Trophoblast cell (in vitro differentiated cells and primary cell): ENCODE data around the gene SPDYE6.

Experiments used
- DNase-seq, 2 donors: peaks; one replicate each; pipeline ENCODE4 v3.0.0-alpha.2; 2016
- H2AFZ ChIP-seq: 2 replicates; pipeline ENCODE4 v1.6.1; 2013; ENCODE audit warnings: low read length, moderate library complexity, mild to moderate bottlenecking; ENCODE audit not compliant: insufficient read depth, poor library complexity
- H2AK5ac ChIP-seq: 2 replicates; pipeline ENCODE4 v1.6.1; 2013; ENCODE audit warnings: mild to moderate bottlenecking, low read length
- H2BK120ac ChIP-seq: 2 replicates; pipeline ENCODE4 v1.6.1; 2013; ENCODE audit warnings: low read length, mild to moderate bottlenecking, moderate library complexity; ENCODE audit not compliant: insufficient read depth, poor library complexity
- H2BK12ac ChIP-seq: 2 replicates; pipeline ENCODE4 v1.6.1; 2013; ENCODE audit warnings: mild to moderate bottlenecking, low read length, moderate library complexity
- H2BK5ac ChIP-seq: 2 replicates; pipeline ENCODE4 v1.6.1; 2013; ENCODE audit warnings: low read length, low read depth, moderate library complexity, mild to moderate bottlenecking; ENCODE audit not compliant: poor library complexity
- H3K14ac ChIP-seq: 2 replicates; pipeline ENCODE4 v1.6.1; 2013; ENCODE audit warnings: mild to moderate bottlenecking, low read length
- H3K18ac ChIP-seq: 2 replicates; pipeline ENCODE4 v1.6.1; 2013; ENCODE audit warnings: mild to moderate bottlenecking, low read length
- H3K23ac ChIP-seq: 2 replicates; pipeline ENCODE4 v1.6.1; 2013; ENCODE audit warnings: low read length
- H3K27ac ChIP-seq: 2 replicates; pipeline ENCODE4 v1.5.1; 2013; ENCODE audit warnings: low read depth, mild to moderate bottlenecking, inconsistent platforms, low read length, moderate library complexity
- H3K27me3 ChIP-seq: 2 replicates; pipeline ENCODE4 v1.6.1; 2013; ENCODE audit warnings: inconsistent platforms, mild to moderate bottlenecking, low read length, moderate library complexity; ENCODE audit not compliant: insufficient read depth
- H3K36me3 ChIP-seq, 2 experiments: 1 replicate in 1 of 2; 2 replicates in 1 of 2; pipeline ENCODE4 v1.6.1; 2013; ENCODE audit warnings: low read length in 2 of 2, mild to moderate bottlenecking in 2 of 2, moderate library complexity in 1 of 2; ENCODE audit not compliant: insufficient read depth in 2 of 2, control insufficient read depth in 1 of 2
- H3K4ac ChIP-seq: 2 replicates; pipeline ENCODE4 v1.6.1; 2013; ENCODE audit warnings: low read depth, mild to moderate bottlenecking, low read length, moderate library complexity
- H3K4me1 ChIP-seq, 2 experiments: 1 replicate in 1 of 2; 2 replicates in 1 of 2; pipeline ENCODE4 v1.6.1; 2013; ENCODE audit warnings: low read length in 2 of 2, mild to moderate bottlenecking in 2 of 2, moderate library complexity in 1 of 2; ENCODE audit not compliant: insufficient read depth in 2 of 2, control insufficient read depth in 1 of 2
- H3K4me2 ChIP-seq: 2 replicates; pipeline ENCODE4 v1.6.1; 2013; ENCODE audit warnings: inconsistent platforms, mild to moderate bottlenecking, low read length, moderate library complexity
- H3K4me3 ChIP-seq: 2 replicates; pipeline ENCODE4 v1.5.1; 2013; ENCODE audit warnings: mild to moderate bottlenecking, low read depth, low read length, inconsistent platforms
- H3K79me1 ChIP-seq: one replicate; pipeline ENCODE4 v1.6.1; 2013; ENCODE audit warnings: low read length
- H3K79me2 ChIP-seq: 2 replicates; pipeline ENCODE4 v1.6.1; 2013; ENCODE audit warnings: low read length, mild to moderate bottlenecking; ENCODE audit not compliant: control insufficient read depth, insufficient read depth, poor library complexity
- H3K9ac ChIP-seq: 2 replicates; pipeline ENCODE4 v1.6.1; 2013; ENCODE audit warnings: mild to moderate bottlenecking, low read length
- H3K9me3 ChIP-seq: 2 replicates; pipeline ENCODE4 v1.6.1; 2013; ENCODE audit warnings: low read depth, mild to moderate bottlenecking, control low read depth, inconsistent platforms, low read length; ENCODE audit not compliant: insufficient read depth
- H4K12ac ChIP-seq: 2 replicates; pipeline ENCODE4 v1.6.1; 2013; ENCODE audit warnings: low read depth, mild to moderate bottlenecking, low read length, moderate library complexity
- H4K8ac ChIP-seq: 2 replicates; pipeline ENCODE4 v1.6.1; 2013; ENCODE audit warnings: low read depth, mild to moderate bottlenecking, low read length, moderate library complexity
- H4K91ac ChIP-seq: one replicate; pipeline ENCODE4 v1.6.1; 2013; ENCODE audit warnings: low read depth, mild to moderate bottlenecking, low read length, moderate library complexity
- WGBS: extraction: QIAGEN DNeasy Blood & Tissue Kit; methylation state at CpG from one replicate; pipeline ENCODE4 v1.1.7; 2013; ENCODE audit warnings: missing lambda C conversion rate; ENCODE audit not compliant: insufficient read length, insufficient coverage; ENCODE audit errors: extremely low coverage; 5-methylcytosine and 5-hydroxymethylcytosine counted together

Gene SPDYE6

GRCh38 chr7:102306916-102307677 lies 49.1 kb downstream of the SPDYE6 start:
- no peaks in the 10 kb centered on the region for H3K27me3 ChIP-seq
- H2BK5ac ChIP-seq: no peak overlapping the region
- H3K4ac ChIP-seq: no peak overlapping the region
- no peaks in the 10 kb centered on the region for H3K79me1 ChIP-seq
- H3K14ac ChIP-seq: no peak overlapping the region
- no peak overlapping the region for H4K12ac ChIP-seq
- H2AFZ ChIP-seq: no peak overlapping the region
- H2BK120ac ChIP-seq: no peak overlapping the region
- no peaks in the 10 kb centered on the region for H3K9me3 ChIP-seq
- H3K27ac ChIP-seq: no peak overlapping the region
- no peak overlapping the region for H3K4me2 ChIP-seq
- H3K23ac ChIP-seq: no peak overlapping the region
- H3K36me3 ChIP-seq: peaks cover 16 to 28% of the 10 kb centered on the region in 2 experiments
- WGBS: no CpG with 5 or more reads among the region's 17 CpGs
- no peak for DNase-seq
- peaks cover 6 to 8% of the 10 kb centered on the region in 2 experiments for H3K4me1 ChIP-seq
- peak overlapping the region; percentile 2 for H3K18ac ChIP-seq
- H3K9ac ChIP-seq: no peak overlapping the region
- no peak overlapping the region for H2BK12ac ChIP-seq
- H3K4me3 ChIP-seq: no peak overlapping the region
- H2AK5ac ChIP-seq: no peak overlapping the region
- H4K91ac ChIP-seq: no peak overlapping the region
- H3K79me2 ChIP-seq: peaks cover 1% of the 10 kb centered on the region
- H4K8ac ChIP-seq: no peak overlapping the region

- no peak overlapping the region for H3K4me2 ChIP-seq
- H3K4me3 ChIP-seq: no peak overlapping the region
- no peak overlapping the region for H3K18ac ChIP-seq
- no peaks in the 10 kb centered on the region for H3K79me1 ChIP-seq
- no peak overlapping the region for H2BK12ac ChIP-seq
- no peak overlapping the region for H3K9ac ChIP-seq
- H3K4ac ChIP-seq: no peak overlapping the region
- H2BK120ac ChIP-seq: no peak overlapping the region
- no peak for DNase-seq
- H4K91ac ChIP-seq: no peak overlapping the region
- H3K36me3 ChIP-seq: peaks cover 15 to 35% of the 10 kb centered on the region in 2 experiments
- H3K27ac ChIP-seq: no peak overlapping the region
- H2BK5ac ChIP-seq: no peak overlapping the region
- H4K8ac ChIP-seq: no peak overlapping the region
- H3K9me3 ChIP-seq: no peaks in the 10 kb centered on the region
- H3K14ac ChIP-seq: no peak overlapping the region
- H3K23ac ChIP-seq: no peak overlapping the region
- no CpG with 5 or more reads among the region's 17 CpGs for WGBS
- no peak overlapping the region for H2AK5ac ChIP-seq
- H3K79me2 ChIP-seq: peaks cover under 1% of the 10 kb centered on the region
- H3K27me3 ChIP-seq: no peaks in the 10 kb centered on the region
- peaks cover 6 to 8% of the 10 kb centered on the region in 2 experiments for H3K4me1 ChIP-seq
- no peak overlapping the region for H4K12ac ChIP-seq
- no peak overlapping the region for H2AFZ ChIP-seq
These were observed 50.6 kb downstream of the SPDYE6 start for GRCh38 chr7:102305414-102306268.

- Histone ChIP-seq H3K4me3 (no peak overlapping the region), H2BK5ac (no peak overlapping the region), H4K12ac (no peak overlapping the region), H3K4ac (no peak overlapping the region), H4K8ac (no peak overlapping the region), H3K27me3 (no peaks in the 10 kb centered on the region), H3K27ac (no peak overlapping the region), H3K23ac (no peak overlapping the region), H3K14ac (no peak overlapping the region), H3K18ac (no peak overlapping the region), H3K9ac (no peak overlapping the region), H3K79me2 (no peaks in the 10 kb centered on the region), H3K4me1 (peaks cover 6 to 8% of the 10 kb centered on the region in 2 experiments), H2AK5ac (no peak overlapping the region), H2BK12ac (no peak overlapping the region), H3K9me3 (no peaks in the 10 kb centered on the region), H3K79me1 (no peaks in the 10 kb centered on the region), H2AFZ (no peak overlapping the region), H3K36me3 (peaks cover 11 to 34% of the 10 kb centered on the region in 2 experiments), H3K4me2 (no peak overlapping the region), H4K91ac (no peak overlapping the region), H2BK120ac (no peak overlapping the region)
- no peak for DNase-seq
- no CpG with 5 or more reads among the region's 11 CpGs for WGBS
These were observed 51.6 kb downstream of the SPDYE6 start for GRCh38 chr7:102304668-102305067.

GRCh38 chr7:102303669-102304422 lies 52.4 kb downstream of the SPDYE6 start:
- no peak overlapping the region for H3K9ac ChIP-seq
- no peak overlapping the region for H2AFZ ChIP-seq
- no peak overlapping the region for H3K18ac ChIP-seq
- H3K4me1 ChIP-seq: peaks cover 6 to 8% of the 10 kb centered on the region in 2 experiments
- H3K27ac ChIP-seq: no peak overlapping the region
- no peak overlapping the region for H4K91ac ChIP-seq
- H2BK5ac ChIP-seq: no peak overlapping the region
- peaks cover 6 to 29% of the 10 kb centered on the region in 2 experiments for H3K36me3 ChIP-seq
- H2AK5ac ChIP-seq: no peak overlapping the region
- no peak overlapping the region for H4K8ac ChIP-seq
- H2BK12ac ChIP-seq: no peak overlapping the region
- no peaks in the 10 kb centered on the region for H3K79me2 ChIP-seq
- no peak overlapping the region for H2BK120ac ChIP-seq
- H3K79me1 ChIP-seq: no peaks in the 10 kb centered on the region
- no peaks in the 10 kb centered on the region for H3K9me3 ChIP-seq
- H3K4ac ChIP-seq: no peak overlapping the region
- no peak overlapping the region for H3K14ac ChIP-seq
- no peak overlapping the region for H4K12ac ChIP-seq
- H3K23ac ChIP-seq: no peak overlapping the region
- no peak overlapping the region for H3K4me3 ChIP-seq
- DNase-seq: no peak
- no CpG with 5 or more reads among the region's 13 CpGs for WGBS
- no peak overlapping the region for H3K4me2 ChIP-seq
- H3K27me3 ChIP-seq: no peaks in the 10 kb centered on the region
